Muscle of back (tissue), 11 donors: ENCODE measurements around the gene LEP. TPM values are rescaled to one million over a fixed set of nuclear protein-coding genes. Genes with fewer than 3 reads are reported as not detected.
A peak's percentile ranks its signal among the peaks of the same experiment; 100 is the strongest.
"Not testable (repeated sequence)": the region's sequence is repeated elsewhere in the genome, so short reads cannot be mapped to it uniquely, and the experiment has no call there.

Source experiments
- DNase-seq, 3 donors: peaks; one replicate each; pipeline versions ENCODE4 v3.0.0 to v3.0.0-alpha.2; 2013
- polyA plus RNA-seq, 10 donors: library from polyadenylated mRNA; unstranded; fragments of 120-200 nt; gene quantifications; one replicate each; pipeline ENCODE4 v1.2.1, GENCODE V29; 2013; ENCODE audit not compliant: insufficient read length in 10 of 10

LEP gene
- polyA plus RNA-seq, 10 donors: 0.04 to 0.24 (median 0.11) TPM; not detected in 1

DNA sequence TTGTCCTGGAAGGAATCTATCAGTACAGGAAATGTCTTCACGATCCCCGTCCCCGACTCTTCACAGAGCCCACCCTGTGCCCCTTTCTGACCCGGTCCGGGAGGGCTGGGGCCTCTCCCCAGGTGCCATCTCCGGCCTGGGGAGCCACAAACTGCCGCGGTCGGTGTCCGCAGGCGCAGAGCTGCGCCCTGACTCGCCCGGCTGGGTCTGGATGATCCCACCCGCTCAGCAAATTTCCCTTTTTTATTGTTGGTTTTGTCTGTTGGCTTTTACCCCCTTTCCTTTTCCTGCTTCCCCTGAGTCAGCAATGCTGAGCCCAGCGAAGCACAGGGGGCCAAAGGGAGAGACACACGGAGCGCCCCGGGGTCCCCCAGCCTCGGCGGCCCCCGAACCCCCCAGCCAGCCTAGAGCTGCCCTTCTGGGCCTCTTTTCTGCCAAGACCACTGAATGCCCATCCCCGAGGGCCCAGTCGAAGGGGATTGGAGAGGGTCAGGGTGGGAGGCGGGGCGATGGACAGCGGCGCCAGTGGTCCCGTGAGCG lies 30.9 kb downstream of the LEP start:
- DNase-seq: no peak

DNA sequence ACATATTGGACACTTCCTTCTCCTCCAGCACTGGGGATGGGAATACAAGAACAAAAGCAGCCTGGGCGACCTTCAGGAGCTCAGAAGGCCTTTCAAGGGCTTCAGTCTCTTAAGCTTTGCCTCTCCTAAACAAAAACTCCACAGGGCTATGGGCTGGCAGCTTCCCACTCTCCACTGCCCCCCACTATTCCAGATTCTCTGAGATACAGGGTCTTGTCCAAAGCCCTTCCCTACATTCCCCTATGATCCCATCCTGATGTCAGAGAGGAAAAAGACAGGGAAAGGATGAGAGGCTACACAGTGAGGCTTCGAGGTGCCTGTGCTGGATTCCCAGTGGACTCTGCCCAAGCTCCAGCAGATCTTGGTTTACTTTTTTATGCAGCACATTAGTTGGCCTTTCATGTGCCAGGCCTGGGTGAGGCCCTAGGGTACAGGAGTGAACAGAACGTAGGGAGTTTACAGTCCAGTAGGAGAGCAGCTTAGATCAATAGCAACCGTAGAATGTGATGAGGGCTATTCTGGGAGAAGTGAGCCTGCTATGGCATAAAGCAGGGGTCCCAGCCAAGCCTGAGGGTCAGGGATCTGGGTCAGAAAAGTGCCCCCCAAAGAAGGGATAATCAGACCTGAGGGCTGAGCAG lies 33.3 kb downstream of the LEP start:
- DNase-seq: no peak

DNA sequence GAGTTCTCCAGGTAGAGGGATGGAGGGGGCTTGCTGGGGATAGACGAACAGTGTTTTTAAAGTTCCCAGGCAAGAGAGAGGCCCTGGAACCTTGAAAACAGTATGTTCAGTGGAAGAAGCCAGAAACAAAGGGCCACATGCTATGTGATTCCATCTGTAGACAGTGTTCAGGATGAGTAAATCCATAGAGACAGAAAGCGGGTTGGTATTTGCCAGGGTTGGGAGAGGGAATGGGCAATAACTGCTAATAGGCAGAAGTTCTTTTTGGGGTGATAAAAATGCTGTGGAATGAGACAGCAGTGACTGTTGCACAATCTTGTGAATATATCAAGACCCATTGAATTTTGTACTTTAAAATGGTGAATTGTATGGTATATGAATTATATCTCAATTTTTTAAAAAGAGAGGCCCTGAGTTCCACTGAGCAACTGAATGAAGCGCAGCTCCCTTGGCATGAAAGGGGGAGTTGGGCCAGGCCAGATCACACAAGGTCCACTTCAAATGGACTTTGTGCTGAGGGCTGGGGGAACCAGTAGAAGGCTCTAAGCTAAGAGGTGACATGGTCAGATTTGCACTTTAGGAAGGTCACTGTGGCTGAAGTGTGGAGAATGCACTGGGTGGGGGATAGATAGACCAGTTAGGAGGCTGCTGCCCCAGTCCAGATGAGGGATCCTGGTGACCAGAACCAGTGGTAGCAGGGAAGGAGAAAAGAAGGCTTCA lies 34.0 kb downstream of the LEP start:
- DNase-seq: no peak

DNA sequence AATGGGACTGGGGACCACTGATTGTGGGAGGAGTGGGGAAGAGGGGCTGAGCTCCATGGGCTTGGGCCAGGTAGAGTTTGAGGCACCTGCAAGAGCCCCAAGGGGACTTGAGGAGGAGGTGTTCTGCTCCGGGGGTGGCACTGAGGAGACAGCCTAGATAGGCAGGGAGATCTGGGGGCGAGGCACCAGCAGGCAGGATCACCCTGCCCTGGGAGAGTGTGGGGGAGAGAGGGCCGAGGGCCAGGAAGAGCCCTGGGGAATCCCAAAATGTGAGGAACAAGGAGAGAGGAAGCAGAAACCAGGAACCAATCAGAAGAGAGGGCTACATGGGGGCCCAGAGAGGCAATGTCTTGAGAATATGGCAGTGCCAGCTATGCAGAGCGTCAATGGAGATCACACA lies 34.6 kb downstream of the LEP start:
- no peak for DNase-seq

DNA sequence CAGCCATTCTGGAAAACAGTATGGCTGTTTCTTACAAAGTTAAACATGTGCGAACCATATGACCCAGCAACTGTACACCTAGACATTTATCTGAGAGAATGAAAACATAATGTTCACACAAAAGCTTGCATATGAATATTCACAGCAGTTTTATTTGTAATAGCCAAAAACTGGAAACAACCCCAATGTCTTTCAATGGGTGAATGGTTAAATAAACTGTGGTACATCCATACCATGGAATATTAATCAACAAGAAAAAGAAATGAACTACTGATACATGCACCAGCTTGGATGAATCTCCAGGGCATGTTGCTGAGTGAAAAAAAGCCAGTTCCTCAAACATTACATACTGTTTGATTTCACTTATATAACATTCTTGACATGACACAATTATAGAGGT lies 37.3 kb downstream of the LEP start:
- no peak for DNase-seq

DNA sequence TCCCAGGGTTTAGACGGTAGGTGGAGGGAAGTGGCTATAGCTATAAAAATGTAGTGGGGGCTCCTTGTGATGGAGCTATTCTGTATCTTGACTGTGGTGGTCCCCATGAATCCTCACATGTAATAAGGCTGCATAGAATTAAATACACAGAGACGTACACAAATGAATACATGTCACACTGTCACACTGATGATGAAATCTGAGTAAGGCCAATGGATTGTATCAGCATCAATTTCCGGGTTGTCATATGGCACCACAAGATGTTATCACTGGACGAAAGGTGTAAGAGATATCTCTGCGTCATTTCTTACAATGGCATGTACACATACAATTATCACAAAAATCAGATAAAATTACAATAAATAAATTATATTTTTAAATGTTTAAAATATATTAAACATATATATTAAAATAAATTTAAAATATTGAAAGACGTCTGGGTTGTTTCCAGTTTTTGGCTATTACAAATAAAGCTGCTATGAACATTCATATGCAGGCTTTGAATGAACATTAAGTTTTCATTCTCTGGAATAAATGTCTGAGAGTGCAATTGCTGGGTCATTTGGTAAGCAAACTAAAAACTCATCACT lies 38.1 kb downstream of the LEP start:
- DNase-seq: no peak

DNA sequence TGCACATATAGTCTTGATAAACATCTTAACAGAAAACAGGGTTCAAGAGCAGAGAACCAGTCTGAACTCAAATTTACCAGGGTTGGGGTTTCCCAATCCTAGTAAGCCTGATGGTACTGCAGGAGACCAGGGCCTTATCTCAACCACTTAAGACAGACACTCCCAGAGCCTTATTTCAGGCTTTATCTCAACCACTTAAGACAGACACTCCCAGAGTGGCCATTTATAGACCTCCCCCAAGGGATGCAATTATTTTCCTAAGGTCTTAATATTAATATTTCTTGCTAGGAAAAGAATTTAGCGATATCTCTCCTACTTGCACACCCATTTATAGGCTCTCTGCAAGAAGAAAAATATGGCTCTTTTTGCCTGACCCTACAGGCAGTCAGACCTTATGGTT lies 39.4 kb downstream of the LEP start:
- DNase-seq: not testable (repeated sequence)

DNA sequence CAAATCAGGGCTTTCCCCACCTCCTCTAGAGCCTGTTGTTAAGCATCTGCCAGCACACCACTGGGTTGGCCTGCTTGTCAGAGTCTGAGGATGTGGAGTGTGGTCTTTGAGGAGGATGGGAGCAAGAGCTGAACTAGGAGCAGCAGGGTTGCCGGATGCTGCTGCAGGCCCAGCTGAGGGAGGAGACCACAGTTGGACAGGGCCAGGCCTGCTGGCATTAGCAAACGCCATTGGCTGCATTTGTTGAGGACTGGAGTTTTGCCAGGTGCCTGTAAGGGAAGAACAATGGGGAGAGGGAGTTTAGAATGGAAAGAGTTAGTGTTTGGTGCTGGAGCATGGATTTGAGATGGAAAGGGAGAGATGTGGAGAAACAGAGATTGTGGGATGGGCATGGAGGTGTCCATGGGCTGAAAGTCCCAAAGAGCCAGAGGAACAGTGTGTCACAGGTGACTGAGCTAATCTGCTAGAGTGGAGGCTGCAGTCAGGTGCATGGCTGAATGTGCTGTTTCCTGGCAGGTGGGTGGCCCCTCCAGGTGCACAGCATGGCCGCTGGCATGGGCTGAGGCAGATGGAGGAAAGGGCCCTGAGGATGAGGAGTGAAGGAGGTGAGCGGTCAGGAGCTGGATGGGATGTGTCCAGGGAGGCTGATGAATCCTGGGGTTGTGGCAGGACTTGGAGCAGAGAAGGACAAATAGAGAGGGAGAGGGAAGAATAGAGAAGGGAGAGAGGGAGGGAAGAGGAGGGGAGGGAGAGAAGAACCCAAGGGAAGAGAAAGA lies 40.7 kb downstream of the LEP start:
- no peak for DNase-seq

DNA sequence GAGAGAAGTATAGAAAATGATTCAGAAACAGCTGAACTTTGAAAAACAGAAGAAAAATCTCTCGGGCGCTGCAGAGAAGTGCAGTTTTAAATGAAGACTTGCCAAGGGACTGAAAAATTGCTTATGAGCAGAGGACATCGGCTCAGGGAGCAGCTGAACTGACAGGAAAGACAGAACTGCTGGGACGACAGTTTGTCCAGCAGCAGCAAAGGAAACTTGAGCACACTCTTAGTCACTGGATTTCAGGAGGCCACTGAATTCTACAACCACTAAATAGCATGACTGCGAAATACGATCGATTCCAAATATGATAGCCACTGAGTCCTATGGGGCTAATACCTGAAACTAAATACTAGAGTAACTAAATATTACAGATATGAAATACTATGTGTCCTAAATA lies 43.0 kb downstream of the LEP start:
- DNase-seq: no peak

DNA sequence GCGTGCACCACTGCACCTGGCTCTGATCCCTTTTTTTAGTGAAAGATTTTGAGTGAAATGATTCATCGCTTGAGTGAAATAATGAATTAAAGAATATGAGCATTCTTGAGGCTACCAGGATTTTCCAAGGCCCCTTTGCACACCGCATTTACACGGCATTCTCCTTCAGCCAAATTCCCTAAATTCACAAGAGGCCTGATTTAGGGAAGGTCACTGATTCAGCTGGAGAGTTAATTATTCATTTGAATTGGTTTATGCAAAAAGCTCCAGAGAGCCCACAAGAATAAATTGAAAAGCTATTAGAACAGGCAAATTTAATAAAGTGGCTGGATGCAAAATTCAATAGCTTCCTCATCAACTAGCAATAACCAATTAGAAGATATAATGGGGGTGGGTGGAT lies 46.5 kb downstream of the LEP start:
- no peak for DNase-seq

DNA sequence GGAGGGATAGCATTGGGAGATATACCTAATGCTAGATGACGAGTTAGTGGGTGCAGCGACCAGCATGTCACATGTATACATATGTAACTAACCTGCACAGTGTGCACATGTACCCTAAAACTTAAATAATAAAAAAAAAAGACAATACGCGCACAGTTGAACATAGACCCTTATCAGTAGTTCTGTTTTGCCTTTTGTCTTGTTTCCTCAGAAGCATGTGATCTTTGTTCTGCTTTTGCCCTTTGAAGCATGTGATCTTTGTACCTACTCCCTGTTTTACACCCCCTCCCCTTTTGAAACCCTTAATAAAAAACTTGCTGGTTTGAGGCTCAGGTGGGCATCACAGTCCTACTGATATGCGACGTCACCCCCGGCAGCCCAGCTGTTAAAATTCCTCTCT lies 56.9 kb downstream of the LEP start:
- DNase-seq: not testable (repeated sequence)

DNA sequence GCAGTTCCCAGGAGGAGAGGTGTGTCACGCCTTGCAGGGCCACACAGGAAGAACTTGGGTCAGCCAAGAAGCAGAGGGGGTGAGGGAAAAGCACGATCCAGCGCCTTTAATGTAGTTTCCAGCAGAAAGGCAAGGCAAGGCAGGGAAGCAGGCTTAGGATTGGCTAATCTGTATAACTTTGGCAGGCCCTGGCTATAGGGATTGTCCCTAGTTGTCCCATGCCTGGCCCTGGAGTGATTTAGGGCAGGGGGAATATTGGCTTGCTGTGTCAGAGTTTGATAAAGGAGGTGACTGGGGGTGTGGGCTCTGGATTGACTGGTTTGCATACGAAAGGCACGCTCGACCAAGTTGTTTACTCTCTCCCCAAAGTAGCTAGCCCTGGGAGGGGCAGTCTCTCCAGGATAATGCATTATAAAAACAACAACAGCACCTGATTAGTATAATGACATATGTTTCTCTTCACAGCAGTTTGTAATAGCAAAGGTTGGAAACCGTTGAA lies 58.1 kb downstream of the LEP start:
- peak in 1 of 3 donors; percentile 36 for DNase-seq

DNA sequence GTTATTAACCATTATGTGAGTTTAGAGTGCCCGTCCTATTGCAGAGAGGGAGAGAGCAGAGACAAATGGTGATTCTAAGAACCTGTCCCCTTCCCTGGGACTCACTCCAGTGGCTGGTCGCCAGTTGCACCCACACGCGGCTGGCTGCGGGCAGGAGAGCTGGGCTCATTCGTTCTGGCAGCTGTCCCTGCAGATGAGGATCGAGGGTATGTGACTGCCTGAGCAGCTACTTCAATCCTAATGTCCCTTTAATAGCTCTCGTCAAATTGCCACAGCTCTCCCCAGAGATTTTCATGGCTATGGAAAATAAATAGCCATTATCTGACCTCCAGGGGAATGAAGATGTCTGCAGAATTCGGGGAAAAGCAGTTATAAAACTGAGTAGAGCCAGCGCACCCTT lies 61.1 kb downstream of the LEP start:
- DNase-seq: peak in 1 of 3 donors; percentile 9

DNA sequence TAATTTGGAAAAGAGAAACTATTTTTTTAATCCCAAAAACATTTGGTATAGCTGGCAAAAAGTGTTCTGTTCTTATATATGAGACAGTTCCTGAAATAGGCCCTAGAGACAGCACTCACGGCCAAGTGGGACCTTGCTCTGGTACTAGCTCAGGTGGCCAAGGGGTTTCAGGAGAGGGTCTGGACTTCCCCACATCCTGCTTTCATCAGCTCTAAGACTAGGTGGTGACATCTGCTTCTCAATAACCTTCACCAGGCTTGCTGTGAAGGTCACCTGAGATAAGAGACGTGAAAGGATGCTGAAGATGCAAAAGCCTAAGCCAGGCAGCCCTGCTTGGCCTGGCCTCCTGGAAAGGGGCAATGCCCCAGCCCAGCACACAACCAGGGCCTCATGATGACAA lies 62.1 kb downstream of the LEP start:
- no peak for DNase-seq

DNA sequence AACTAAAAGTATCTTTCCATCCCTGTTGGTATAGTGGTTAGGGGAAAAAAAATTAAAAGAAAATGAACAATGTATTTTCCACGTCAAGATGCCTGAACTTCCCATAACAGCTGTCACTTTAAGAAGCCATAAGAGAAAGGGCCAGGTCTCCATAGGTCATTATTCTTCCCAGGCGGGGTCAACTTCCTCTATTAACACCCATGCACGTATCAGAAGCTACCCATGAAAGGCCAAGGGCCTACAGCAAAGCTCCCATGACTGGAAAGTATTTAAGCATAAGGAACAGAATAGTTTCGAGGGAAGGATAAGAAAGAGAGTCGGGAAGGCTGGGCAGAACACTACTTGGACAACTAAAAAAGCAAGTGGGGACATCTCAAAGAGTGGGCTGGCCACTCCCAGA lies 62.6 kb downstream of the LEP start:
- DNase-seq: no peak

DNA sequence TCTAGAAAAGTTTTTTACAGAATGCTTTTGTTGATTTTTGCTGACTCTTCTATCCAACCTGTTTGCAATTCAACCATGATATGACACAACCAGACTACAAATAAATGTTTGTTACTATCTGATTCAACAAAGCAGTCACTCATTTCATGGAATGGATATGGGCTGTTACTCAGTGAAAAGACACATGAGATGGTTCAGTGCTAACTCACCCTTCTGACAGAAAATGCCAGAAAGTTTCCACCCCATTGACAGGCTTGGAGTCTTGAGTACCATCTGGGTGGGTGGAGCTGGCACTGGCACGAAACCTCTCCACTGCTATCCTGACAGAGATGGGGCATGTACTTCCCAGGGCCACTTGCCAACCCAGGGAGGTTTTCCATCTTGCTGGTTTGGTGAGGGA lies 63.1 kb downstream of the LEP start:
- DNase-seq: no peak

DNA sequence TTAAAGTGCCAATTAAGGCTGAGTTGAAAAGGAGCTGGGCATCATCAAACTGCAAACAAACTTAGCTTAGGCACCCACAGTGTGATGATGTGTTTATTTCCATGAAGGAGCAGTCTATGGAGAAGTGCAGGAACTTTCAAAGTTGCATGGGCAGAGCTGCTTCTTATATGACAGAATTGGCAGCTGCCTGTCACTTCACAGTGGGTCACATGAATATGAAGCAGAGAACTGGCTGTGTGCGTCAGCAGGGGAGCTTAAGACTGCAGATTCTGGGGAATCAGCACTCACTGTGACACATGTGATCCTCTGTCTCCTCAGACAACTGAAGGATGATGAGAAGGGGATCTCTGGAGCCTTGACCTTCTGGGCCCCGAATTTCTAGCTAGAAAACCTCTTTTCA lies 66.0 kb downstream of the LEP start:
- no peak for DNase-seq

Other genes with a start within 250 kb of the LEP start
- 1 to 10 TPM; 2.5 to 6.7 (median 3.2) TPM for gene LRRC4, start 209.8 kb upstream of the LEP start, polyA plus RNA-seq
- 10 to 100 TPM; 26.2 to 47.8 (median 36.6) TPM for gene RBM28, start 102.6 kb downstream of the LEP start, polyA plus RNA-seq
- 10 to 100 TPM in 9 of 10 donors, 1 to 10 TPM in 1; 9.3 to 24.4 (median 17.3) TPM for gene PRRT4, start 120.4 kb downstream of the LEP start, polyA plus RNA-seq
- gene IMPDH1, start 168.7 kb downstream of the LEP start, polyA plus RNA-seq: 10 to 100 TPM; 17.3 to 25.5 (median 20.8) TPM
- gene HILPDA, start 214.6 kb downstream of the LEP start, polyA plus RNA-seq: 10 to 100 TPM in 9 of 10 donors, 1 to 10 TPM in 1; 9.0 to 15.4 (median 12.6) TPM
- 10 to 100 TPM; 17.5 to 26.2 (median 22.1) TPM for gene METTL2B, start 235.5 kb downstream of the LEP start, polyA plus RNA-seq